Non-pigmented ciliary epithelial cell (primary cell): Measurements from ENCODE around the gene AGXT.

Source experiments
- DNase-seq: peaks from one replicate; pipeline ENCODE4 v3.0.0-alpha.2; 2010; ENCODE audit warnings: low read depth

AGXT gene

GRCh38 chr2:240869956-240870875 lies 1.6 kb downstream of the AGXT start:
- no peak for DNase-seq

DNA sequence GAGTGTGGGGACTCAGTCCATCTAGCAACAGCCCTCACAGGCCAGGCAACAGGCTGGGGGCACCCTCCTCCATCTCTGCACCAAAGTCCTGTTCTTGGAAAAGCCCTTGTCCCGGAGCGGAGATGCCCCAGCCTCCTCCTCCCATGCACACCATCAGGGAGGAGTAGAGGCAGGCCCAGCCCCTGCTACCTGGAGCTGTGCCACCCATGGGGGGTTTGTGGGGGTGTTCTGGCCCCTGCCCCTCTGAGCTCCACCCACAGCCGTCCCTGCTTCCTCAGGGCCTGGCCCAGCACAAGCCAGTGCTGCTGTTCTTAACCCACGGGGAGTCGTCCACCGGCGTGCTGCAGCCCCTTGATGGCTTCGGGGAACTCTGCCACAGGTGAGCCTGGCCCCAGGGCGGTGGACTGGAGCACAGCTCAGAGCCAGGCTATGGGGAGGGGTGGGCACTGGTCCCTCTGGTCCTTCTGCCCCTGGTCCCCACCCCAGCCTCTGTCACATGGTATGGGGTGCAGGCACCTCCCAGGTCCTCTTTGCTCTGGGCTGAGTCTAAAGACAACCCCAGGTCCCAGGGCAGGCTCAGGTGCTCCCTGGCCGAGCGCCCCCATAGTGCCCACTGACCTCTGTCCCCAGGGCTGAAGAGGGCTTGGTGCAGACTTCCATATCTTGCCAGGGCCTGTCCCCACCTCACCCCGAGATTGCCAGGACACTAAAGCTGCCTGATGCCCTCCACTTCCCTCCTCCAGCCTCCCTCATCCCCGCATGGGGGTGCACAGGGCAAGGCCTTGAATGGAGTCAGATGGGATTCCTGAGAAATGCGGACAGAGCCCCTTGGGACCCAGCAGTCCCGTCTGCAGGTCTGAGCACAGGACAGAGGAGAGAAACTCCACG lies 2.7 kb downstream of the AGXT start:
- no peak for DNase-seq

DNA sequence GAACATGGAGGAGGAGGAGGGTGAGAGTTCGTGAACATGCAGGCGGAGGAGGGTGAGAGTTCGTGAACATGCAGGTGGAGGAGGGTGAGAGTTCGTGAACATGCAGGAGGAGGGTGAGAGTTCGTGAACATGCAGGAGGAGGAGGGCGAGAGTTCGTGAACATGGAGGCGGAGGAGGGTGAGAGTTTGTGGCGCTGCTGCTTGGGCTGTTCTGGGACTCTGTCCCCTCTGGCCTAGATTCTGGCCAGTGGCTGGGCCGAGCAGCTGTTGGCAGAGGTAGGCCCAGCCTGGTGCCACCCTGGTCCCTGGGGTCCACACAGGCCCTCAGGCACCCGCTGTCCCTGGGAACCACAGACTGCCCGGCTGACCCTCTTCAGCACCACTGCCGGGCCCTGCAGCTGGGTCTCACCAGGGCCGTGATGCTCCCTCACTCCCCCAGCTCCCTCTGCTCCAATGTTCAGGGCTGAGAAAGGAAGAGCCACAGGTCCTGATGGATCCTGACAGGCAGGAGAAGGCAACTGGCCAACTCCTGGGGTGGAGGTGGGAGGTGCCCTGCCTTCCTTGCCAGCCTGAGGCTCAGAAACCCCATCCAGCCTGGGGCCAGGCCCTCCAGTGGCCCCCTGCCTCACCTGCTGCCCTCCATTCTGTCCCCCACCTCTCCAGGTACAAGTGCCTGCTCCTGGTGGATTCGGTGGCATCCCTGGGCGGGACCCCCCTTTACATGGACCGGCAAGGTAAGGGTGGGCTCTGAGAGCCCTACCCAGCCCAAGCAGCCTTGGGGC lies 3.9 kb downstream of the AGXT start:
- DNase-seq: no peak

DNA sequence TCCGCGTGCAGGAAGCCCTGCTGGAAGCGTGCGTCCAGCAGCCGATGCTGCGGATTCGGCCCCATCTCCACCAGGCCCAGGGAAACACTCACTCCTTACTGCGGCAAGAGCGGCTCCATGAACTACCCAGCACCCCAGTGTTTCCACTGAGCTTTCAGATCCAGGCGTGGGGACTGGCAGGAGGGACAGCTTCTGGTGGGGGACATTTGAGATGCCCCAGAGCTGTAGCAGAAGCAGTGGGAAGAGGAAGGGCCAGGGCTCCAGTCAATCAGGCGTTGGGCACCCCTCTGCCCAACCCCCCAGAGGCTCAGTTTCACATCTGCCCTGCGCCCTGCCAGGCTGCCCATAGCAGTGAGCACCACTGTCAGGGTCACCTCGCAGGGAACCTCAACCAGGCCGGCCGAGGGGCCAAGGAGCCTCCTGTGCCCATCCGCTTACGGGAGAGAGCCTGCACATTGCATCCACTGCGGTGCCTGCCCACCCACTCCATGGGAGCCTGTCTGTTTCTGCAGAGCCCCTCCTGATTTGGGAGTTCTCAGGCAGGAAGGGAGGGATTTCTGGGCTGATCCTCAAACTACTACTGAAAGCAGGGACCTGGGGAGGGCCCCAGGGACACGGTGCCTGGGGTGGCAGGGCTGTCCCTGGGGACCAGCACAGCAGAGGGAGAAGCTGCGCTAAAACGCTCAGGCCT lies 4.6 kb downstream of the AGXT start:
- DNase-seq: no peak

DNA sequence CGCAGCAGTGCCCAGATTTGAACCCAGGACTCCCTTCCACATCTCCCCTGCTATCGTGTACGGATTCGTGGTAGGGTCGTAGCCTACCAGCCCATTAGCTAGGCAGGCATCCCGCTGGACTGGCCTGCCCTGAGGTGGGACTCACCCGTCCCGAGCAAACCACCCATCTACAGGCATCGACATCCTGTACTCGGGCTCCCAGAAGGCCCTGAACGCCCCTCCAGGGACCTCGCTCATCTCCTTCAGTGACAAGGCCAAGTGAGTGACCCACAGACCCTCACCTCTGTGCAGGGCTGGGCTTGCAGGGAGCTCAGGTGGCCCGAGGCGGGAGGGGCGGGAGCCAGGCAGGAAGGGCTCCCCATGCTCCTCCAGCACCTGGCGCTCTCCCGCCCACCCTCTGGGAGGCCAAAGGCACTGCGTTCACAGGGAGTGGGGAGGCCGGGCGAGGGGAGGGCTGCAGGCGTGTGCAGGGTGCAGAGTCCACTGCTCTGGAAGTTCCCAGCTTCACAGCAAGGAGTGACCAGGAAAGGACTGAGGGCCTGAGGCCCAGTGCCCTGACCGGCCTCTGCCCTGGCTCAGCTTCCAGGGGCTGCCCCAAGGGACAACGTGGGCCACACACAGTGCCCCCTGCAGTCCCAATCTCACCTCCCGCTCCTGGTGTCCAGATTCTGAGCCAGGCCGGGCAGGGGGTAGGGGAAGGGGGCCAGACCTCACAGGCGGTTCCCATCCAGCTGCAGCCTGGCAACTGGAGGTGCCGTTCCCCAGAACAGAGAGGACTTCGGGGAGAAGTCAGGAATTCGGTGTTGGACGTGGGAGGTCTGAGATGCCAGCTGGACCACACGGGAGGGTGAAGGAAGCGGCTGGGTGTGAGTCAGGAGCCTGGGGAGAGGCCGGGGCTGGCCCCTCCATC lies 5.4 kb downstream of the AGXT start:
- no peak for DNase-seq

DNA sequence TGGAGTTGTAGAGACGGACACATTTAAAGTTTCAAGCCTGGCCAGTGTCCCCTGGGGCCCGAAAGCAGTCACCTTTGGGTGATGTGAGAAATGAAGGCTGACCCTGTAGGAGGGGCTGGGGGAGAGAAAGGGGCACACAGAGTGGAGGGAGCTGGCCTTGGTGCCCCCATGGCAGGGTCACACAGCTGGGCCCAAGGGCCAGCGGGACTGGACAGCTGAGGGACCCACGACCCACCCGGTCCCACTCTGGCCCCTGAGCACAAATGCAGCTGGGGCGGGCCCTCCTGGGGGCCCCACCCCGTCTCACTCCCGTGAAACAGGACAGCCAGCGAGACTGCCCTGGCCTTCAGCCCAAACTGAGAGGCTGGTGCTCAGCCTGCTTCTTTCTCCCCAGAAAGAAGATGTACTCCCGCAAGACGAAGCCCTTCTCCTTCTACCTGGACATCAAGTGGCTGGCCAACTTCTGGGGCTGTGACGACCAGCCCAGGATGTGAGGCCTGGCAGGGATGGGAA lies 6.1 kb downstream of the AGXT start:
- no peak for DNase-seq

GRCh38 chr2:240875228-240876034 lies 6.8 kb downstream of the AGXT start:
- no peak for DNase-seq

DNA sequence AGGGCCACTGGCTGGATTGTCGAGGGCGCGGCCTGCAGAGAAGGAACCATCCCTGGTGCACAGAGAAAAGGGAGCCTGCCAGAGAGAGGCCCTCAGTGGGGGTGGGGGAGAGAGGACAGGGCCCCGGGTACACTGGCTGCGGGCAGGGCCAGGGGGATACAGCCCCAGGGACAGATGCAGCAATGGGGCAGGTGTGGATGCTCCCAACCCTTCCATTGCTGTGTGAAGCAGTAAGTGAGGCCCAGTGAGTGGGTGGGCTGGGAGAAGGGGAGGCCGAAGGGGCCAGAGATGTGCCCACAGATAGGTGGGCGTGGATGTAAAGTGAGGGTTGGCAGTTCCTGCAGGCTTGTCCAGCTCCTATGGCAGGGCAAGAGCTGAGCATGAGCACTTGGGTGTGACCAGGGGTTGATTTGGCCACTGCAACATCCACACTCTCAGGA lies 7.4 kb downstream of the AGXT start:
- DNase-seq: no peak

- no peak for DNase-seq
These were observed 8.0 kb downstream of the AGXT start for GRCh38 chr2:240876475-240877251.

- DNase-seq: no peak
These were observed 9.1 kb downstream of the AGXT start for GRCh38 chr2:240877460-240878340.

DNA sequence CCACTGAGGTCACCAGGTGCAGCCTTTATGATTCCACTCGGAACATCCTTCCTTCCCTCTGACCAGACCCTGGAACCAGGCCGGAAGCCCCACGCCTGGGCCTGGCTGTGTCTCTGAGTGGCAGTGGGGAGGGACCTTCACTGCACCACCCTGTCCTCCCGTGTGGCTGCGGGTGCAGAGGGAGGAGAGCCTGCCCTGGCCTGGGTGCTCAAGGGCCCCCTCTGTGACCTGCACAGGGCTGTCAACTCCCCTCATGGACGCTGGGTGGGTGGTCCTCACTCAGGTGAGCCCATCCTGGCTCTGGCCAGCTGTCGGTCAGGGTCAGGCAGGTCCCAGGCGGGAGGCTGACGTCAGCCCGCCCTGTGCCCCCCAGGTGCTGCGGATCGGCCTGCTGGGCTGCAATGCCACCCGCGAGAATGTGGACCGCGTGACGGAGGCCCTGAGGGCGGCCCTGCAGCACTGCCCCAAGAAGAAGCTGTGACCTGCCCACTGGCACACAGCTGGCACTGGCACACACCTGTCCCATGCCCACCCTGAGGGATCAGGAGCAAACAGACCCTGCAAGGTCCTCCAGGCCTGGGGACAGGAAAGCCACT lies 9.8 kb downstream of the AGXT start:
- DNase-seq: no peak

GRCh38 chr2:240879105-240879504 lies 10.5 kb downstream of the AGXT start:
- DNase-seq: no peak

DNA sequence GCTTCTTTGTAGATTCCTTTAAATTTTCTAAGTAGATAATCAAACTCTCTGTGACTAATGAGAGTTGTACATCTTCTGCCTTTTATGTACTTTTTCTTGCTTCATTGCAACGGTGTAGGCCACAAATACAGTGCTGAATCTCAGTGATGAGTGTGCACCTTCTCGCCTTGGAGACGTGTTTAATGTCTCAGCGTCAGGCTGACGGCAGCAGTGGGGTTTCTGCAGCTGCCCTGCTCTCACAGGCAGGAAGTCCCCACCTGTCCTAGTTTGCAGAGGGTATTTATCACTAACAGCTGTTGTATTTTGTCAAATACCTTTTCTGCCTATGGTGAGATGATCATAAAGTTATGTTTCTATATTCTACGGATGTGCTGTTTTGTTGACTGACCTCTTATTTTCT lies 13.3 kb downstream of the AGXT start:
- DNase-seq: no peak

DNA sequence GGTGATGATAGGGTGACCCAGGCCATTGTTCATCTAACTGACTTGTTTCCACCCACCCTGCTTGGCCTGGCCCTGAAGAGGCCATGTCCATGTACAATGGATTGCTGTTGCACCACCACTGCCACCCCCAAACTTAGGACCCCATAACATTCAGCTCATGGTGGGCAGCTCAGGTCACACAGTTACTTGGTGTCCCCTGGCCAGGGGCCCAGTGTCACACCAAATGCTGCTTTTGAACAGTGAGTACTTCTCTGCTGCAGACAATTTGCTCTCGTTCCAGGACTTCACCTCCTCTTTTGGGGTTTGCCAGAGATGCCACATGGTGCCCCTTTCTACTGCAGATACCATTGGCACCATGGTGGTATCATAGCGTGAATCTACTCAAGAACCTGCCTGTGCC lies 15.6 kb downstream of the AGXT start:
- DNase-seq: no peak

DNA sequence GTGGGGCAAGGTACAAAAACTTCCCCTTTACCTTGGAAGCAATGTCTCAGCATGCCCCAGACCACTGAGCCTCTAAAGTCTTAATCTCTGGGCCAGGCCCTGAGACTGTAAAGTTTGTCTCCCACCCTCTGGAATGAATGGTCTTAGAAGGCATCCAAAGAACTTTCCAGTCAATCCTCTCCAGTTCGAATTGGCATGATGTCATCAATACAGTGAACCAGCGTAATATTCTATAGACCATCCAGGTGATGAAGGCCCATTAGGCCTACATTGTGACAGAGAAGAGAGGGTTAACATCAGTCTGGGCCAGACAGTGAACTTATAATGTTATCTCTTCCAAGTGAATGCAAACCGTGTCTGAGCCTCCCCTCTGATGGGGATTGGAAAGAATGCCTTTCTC lies 16.1 kb downstream of the AGXT start:
- DNase-seq: no peak

GRCh38 chr2:240885566-240885965 lies 16.9 kb downstream of the AGXT start:
- DNase-seq: no peak

DNA sequence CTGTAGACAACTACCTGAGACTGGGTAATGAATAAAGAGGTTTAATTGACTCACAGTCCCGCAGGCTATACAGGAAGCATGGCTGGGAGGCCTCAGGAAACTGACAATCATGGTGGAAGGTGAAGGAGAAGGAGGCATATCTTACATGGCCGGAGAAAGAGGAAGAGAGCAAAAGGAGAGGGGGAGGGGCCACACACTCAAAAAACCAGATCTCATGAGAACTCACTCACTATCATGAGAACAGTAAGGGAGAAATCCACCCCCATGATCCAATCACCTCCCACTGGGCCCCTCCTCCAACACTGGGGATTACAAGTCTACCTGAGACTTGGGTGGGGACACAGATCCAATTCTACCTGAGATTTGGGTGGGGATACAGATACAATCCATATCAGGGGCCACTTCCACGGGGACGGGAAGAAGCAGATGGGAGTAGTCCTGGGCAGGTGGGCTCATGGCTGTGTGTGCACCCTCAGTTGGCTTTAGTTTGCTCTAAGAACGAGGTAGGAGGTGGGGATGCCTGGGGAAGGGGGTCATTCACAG lies 17.5 kb downstream of the AGXT start:
- DNase-seq: no peak
